Activated CD8-positive, alpha-beta memory T cell treated with anti-CD3 and anti-CD28 coated beads for 1 hour (primary cell): ENCODE measurements around the gene KIAA1755.

Experiments
- DNase-seq, 2 donors: peaks; one replicate each; pipeline ENCODE4 v3.0.0-alpha.2; 2020; ENCODE audit warnings: low read depth in 1 of 2; ENCODE audit errors: extremely low read depth in 1 of 2

The KIAA1755 gene

GRCh38 chr20:38208088-38208487 is 52.4 kb downstream of the KIAA1755 start:
- no peak for DNase-seq

DNA sequence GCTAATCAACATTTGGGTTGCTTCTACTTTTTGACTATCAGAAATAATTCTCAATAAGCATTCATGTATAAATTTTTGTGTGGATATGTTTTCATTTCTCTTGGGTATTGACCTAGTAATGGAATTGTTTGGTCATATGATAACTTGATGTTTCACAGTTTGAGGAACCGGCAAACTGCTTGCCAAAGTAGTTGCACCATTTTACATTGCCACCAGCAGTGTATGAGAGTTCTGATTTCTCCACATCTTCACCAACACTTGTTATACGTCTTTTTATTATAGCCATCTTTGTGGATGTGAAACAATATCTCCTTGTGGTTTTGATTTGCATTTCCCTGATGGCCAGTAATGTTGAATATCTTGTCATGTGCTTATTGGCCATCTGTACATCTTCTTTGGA is 52.9 kb downstream of the KIAA1755 start:
- no peak for DNase-seq

GRCh38 chr20:38205001-38205400 is 55.5 kb downstream of the KIAA1755 start:
- DNase-seq: no peak

GRCh38 chr20:38203981-38204357 is 56.6 kb downstream of the KIAA1755 start:
- DNase-seq: no peak

DNA sequence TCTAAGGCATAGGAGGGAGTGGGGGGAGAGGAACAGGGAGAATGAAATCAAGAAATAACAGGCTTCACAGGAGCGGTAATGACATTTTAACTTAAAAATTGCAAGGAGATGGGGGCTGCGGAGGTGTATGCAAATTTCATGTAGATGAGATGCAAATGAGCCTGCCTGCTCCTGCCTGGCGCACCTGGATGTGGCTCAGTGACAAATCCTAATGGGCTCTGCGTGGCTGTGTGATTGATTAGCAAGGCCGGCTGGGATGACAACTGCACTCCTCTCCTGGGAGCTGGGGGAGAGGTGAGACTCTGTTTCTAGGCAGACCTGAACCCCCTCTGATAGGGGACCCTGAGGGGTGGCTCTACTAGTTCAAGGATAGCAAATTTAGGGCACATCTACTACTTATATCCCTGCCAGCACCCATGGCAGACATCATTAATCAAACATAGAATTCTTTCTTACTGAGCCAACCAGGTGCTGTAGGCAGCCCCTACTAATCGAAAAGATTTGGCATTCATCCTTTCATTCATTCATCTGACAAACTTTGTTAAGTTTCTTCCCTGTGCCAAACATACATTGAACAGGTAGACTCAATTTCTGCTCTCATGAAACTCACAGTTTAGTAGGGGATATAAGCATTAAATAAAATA is 57.1 kb downstream of the KIAA1755 start:
- no peak for DNase-seq

DNA sequence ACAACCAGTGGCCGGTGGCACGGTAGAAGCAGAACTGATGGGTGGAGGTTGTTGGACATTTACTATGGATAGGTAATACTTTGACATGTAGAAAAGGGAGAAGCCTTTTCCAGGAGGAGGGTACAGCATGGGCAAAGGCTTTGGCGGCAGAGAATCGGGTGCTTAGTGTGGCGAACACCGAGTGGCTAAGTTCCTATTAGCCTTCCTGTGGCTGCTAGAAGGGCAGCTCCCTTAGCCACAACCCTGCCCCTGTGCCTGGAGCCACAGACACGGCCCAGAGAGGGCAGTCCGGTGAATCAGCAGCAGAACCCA is 57.6 kb downstream of the KIAA1755 start:
- DNase-seq: no peak

GRCh38 chr20:38202153-38202981 is 58.2 kb downstream of the KIAA1755 start:
- no peak for DNase-seq

- DNase-seq: no peak
These were observed 59.2 kb downstream of the KIAA1755 start for GRCh38 chr20:38201356-38201755.

GRCh38 chr20:38200646-38201045 is 59.9 kb downstream of the KIAA1755 start:
- no peak for DNase-seq

- no peak for DNase-seq
These were observed 60.8 kb downstream of the KIAA1755 start for GRCh38 chr20:38199501-38200390.

- DNase-seq: no peak
These were observed 62.2 kb downstream of the KIAA1755 start for GRCh38 chr20:38198238-38198861.

GRCh38 chr20:38197619-38198018 is 62.9 kb downstream of the KIAA1755 start:
- DNase-seq: no peak

GRCh38 chr20:38197217-38197616 is 63.3 kb downstream of the KIAA1755 start:
- no peak for DNase-seq

GRCh38 chr20:38196592-38196991 is 63.9 kb downstream of the KIAA1755 start:
- DNase-seq: no peak

DNA sequence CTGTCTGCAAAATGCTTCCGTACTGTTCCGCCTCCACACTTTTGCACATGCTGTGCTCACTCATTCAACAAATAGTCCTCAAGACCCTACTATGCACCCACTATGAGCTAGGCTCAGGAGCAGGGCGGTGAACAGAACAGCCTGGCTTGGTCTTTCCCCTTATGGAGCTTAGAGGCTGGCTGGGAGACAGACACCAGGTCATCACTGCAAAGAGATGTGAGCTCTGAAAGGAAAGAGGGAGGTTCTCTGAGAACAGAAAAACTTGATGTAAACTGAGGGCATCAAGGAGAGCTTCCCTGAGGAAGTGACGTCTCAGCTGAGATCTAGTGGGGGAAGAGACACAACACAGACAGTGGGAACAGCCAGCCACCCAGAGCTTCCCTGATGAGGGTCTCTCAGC is 64.5 kb downstream of the KIAA1755 start:
- no peak for DNase-seq

- no peak for DNase-seq
These were observed 65.0 kb downstream of the KIAA1755 start for GRCh38 chr20:38195521-38195920.

GRCh38 chr20:38194971-38195504 is 65.5 kb downstream of the KIAA1755 start:
- no peak for DNase-seq

- DNase-seq: no peak
These were observed 66.9 kb downstream of the KIAA1755 start for GRCh38 chr20:38193586-38194105.

GRCh38 chr20:38192323-38192885 is 68.1 kb downstream of the KIAA1755 start:
- DNase-seq: no peak

DNA sequence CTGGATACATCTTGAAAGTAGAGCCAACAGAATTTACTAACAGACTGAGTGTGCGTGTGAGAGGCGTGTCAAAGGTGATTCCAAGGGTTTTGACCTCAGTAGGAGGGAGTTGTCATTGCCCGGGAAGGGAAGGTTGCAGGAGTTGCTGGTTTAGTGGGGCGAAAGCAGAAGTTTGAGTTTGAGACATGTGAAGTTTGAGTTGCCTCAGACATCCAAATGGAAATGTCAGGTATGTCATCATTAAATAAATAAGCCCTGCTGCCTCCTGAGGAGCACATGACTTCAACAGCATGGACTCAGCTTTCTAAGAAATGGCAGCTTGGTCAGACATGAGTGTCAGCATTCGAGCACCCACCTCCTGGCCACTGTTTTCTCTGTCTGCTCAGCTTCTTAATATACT is 68.9 kb downstream of the KIAA1755 start:
- no peak for DNase-seq
